IPS DF 4.7 (cell line): Measurements from ENCODE around the gene UGT2B7.

ENCODE experiments used
- DNase-seq: peaks from one replicate; pipeline ENCODE4 v3.0.0-alpha.2; 2013; ENCODE audit warnings: low spot score; ENCODE audit errors: extremely low read depth

Gene UGT2B7

GRCh38 chr4:69154021-69154420 lies 57.7 kb downstream of the UGT2B7 start:
- no peak for DNase-seq

- no peak for DNase-seq
Measured at GRCh38 chr4:69156913-69157312, 60.6 kb downstream of the UGT2B7 start.
